HG03442 (cell line): ENCODE results near the gene RUNX1.
A peak's percentile ranks its signal among the peaks of the same experiment; 100 is the strongest.

Experiments used
- ATAC-seq: cut with Tn5 transposase; IDR thresholded peaks from one replicate; pipeline ENCODE4 v1.9.1; 2021; ENCODE audit warnings: mild to moderate bottlenecking, moderate library complexity; ENCODE audit not compliant: unreplicated experiment

RUNX1 gene

DNA sequence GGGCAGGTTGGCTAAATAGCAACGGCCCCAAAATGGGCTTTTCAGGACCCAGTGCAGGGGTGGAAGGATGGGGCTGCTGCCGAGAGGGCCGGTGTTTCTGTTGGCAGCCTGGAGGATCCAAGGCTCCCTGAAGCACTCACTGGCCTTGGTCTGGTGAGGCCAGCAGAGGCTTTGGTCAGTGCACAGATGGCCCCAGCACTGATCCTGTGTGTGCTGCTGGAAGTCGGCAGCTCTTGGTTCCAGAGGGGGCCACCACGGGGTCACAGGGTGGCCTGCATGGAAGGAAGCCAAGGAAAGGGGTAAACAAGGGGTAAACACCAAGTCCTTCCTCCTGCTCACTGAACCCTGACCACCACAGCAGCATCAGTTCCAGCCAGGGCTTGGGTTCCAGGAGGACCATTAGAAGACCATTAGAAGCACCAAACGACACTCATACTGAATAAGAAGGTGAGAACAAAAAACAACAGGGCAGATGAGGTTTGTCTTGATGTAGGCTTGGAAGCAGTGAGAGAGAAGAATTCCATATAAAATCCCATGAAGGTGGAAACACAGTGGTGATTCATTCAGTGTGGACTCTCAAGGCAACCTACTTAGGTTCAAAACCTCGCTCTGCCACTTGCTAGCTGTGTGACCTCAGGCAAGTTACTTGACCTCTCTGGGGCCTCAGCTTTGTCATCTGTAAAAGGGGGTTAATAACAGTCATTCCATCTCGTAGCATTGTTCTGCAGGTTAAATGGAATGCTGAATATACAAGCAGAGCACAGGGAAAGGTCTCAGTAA is 184.5 kb downstream of the RUNX1 start:
- no peak for ATAC-seq

DNA sequence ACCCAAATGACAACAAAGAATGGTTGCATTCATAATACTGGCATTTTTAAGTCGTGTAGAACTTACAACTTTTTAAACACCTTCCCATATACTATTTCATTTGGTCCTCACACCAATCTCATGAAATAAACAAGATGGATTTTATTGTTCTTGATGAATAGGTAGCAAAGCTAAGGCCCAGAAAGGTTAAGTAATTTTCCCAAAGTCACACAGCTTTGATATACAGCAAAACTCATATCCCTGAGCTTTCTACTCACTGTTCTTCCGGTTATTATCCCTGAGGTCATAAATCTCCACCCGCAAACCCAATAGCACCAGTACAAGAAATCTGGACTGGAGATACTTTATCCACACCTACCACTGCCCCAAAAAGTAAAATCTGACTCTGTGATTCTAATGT is 186.2 kb downstream of the RUNX1 start:
- no peak for ATAC-seq

DNA sequence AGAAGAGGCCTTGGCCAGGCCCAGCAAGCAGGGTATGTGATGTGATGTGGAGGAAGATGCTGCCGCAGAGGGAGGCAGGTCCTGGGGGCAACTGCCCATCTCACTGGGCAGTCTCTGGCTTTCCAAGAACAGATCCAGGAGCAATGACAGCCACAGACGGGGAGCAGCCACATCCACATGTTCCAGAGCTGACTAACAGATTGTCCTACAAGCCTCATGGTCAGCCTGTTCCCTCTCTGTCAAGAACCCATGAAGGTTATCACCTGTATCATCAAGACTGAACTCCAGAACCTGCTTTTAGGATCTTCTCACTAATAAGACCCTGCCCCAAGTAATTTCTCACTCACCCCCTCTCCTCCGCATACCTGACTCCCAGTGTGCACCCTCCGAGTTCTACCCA is 187.8 kb downstream of the RUNX1 start:
- no peak for ATAC-seq

DNA sequence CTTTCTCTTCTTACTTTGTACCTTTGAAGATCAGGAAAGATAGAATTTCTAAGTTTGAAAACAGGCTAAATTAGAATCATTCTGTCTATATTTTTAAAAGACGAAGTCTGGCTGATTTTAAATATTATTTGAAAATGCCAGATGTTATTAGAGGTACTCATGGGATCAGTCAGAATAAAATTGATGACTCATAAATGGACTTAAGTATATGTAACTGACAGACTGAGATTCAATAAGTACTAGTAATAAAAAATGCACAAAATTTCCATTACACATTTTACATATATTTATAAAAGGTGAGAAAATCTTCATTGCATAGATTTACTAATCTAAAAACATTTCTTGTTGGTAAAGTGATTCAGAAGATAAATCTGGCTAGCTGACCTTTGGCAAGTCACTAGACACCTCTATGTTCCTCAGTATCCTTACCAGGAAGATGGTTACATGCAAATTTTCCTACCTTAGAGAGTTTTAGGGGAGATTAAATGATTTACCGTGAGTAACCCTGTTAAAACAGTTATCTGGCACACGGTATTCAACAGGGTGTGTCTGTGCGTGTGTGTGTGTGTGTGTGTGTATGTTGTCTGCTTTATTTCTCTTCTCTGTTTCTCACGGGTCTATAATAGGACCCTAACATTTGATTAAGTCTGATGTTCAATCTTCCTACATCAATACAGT is 189.0 kb downstream of the RUNX1 start:
- no peak for ATAC-seq

DNA sequence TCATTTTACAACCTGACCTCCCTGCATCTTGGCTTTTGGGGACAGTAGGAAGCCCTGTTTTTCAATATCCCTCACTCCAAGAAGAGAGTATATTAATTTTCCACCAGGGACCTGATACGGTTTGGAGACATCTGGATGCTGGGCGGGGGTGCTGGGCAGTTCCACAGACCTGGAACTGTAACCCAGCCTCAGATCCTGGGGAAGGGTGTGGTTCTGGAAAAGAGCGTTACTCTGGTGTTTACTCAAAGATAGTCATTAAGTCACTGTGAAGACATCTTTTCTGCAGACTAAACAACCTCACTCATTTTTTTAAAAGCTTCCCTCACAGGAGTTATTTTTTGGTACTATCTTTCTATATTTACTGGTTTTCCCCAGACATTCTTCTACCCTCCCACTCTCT is 190.5 kb downstream of the RUNX1 start:
- ATAC-seq = no peak

DNA sequence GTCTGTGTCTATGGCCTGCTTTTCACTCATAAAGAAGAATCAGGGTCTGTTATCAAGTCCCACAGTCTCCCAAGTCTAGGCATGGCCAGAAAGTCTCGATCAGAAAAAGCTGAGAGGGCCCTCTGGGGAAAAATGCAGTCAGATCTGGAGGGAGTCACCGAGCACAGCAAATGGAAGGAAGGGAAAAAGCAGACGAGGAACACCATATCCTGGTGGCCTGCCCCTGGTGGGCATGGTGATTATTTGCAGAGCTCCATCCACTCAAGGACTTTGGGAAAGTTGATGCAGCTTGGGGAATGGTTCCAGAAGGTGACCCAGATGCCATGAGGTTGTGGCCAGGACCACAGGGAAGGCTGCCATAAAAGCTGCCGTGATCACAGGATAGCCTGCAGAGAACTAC is 191.2 kb downstream of the RUNX1 start:
- no peak for ATAC-seq

DNA sequence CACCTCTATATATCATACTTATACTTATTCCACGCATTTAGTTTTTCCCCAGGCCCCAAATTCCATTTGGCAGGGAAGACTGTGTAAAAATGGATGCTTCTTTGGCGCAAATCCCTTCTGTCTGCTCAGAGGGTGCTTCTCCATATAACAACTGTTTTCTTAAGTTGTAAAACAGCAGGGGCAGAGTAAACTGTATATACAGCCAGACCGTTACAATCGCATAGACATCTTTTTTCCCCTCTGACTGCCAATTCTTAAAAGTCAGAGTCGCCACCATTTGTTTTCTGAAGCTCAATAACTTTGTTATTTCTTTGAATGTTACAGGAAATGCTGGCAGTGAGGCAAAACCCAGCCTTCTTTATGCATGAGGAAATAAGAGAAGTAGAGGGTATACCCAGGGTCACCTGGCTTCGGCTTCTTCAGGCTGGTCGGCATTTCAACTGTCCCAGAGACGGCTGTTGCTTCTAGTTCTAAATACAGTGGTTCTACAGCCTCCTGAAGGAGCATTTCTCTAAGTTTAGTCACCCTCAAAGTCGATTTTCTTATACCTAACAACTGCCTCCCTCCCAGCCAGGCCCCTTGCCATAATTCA is 191.9 kb downstream of the RUNX1 start:
- no peak for ATAC-seq

DNA sequence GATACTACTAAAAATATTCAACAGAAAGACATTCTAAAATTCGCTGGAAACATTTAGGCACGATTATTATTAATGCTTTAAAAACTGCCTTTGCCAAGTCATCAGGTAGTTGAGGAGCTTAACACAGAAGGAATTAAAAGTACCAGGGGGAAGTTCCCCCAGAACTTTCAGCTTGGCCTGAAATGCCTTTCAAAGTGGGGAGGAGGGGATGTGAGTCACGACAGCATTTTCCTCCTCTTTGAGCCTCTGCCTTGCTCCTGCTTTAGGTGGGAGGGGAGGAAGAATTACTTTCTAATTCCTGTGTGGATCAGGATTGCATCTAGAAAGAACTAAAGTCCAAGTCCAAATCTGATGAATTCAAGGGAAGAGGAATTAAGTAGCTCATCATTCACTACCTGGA is 196.7 kb downstream of the RUNX1 start:
- ATAC-seq = no peak

DNA sequence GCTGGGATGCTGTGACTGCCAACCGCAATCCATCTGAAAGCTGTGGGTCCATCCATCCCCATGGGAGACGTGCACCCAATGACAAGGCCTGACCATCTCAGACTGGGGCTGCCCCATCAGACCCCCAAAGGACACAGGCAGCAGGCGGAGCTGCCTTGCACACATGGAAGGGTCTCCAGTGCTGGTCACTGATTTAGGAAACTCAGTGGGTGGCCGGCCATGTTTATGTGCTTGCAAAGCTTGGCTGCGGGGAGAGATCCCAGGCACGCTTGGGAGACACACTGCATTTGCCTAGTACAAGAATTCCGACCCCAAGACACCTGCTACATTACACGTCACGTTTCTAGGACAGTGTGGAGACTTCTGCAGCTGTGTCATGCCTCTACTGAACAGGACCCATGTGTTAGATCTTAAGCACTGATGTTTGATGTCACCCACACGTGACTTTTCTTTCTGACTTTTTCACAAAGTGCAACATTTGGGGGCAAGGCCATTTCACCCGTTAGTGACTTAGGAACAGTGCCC is 198.9 kb downstream of the RUNX1 start:
- ATAC-seq = no peak

DNA sequence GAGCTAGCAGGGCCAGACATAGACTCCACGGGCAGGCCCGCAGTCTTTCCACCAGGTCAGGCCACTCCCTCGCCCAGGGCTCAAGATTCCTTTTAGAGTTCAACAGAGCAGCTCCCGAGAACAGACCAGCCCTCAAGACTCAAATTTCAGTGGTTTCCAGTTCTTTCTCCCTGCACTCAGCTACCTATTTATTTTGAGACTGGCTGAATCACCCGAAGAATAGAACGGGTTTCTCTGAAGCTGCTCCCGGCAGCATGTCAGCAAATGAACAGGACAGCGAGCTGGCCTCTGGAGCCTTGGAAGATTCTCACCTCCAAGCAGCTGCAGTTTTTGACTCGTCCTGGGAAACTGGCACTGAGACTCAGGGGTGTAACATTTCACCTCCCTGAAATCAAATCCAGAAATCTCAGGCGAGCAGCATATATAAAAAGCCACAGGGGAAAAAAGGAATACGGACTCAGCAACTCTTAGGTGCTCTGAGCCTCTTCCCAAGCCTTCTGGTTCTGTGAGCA is 202.4 kb downstream of the RUNX1 start:
- no peak for ATAC-seq

DNA sequence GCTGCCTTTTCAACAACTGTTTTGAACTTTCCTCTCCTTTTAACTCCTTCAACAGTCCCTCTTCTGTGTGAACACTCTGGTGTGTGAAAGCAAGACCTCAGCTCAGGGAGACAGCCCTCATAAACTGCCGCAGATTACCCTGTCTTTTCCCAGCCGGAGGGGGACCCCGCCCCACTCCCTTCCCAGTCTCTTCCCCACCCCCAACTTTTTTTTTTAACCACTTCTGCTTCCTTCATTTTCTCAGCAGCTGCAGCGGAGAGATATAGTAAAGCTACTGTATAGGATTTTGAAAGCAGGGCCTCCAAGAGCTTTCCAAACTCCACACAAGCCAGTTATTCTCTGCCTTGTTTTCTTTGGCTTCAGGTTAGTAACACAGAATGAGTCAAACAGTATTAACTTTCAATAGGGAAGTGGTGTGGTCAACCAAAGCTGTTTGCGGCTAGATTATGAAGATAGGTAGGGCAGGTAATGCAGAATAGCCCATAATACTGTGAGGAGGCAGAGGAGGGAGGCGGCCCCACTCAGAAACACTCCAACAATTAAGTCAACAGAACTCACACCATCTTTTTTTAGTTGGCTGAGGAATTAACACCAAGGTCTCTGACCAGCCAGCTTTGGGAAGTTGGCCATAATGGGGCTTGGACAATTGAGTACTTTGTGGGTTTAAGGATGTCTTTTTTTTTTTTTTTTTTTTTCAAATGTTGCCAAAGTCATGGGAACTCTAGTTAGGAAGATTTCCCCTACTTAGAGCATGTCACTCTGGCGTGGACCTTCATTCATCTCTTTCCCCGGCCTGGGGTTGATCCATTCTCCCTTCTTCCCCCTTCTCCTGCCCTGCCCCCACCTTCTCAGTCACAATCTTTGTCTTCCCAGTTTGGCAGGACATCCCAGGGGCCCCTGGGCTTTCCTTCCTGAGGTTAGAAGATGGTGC is 203.3 kb downstream of the RUNX1 start:
- ATAC-seq = peak; percentile 87

DNA sequence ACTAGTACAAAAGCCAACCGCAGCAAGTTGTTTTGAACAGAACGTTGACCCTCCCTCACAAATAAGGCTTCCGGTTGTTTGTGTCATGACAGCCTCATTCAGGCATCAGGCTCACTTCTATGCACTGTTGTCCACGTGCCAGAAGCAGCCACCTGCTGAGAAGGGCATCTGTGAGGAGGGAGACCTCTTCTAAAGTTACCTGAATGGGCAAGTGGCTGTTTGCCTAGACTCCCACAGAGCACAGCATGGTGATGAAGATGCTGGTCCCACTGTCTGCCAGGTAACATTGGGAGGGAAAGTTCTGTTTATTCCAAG is 204.2 kb downstream of the RUNX1 start:
- no peak for ATAC-seq

DNA sequence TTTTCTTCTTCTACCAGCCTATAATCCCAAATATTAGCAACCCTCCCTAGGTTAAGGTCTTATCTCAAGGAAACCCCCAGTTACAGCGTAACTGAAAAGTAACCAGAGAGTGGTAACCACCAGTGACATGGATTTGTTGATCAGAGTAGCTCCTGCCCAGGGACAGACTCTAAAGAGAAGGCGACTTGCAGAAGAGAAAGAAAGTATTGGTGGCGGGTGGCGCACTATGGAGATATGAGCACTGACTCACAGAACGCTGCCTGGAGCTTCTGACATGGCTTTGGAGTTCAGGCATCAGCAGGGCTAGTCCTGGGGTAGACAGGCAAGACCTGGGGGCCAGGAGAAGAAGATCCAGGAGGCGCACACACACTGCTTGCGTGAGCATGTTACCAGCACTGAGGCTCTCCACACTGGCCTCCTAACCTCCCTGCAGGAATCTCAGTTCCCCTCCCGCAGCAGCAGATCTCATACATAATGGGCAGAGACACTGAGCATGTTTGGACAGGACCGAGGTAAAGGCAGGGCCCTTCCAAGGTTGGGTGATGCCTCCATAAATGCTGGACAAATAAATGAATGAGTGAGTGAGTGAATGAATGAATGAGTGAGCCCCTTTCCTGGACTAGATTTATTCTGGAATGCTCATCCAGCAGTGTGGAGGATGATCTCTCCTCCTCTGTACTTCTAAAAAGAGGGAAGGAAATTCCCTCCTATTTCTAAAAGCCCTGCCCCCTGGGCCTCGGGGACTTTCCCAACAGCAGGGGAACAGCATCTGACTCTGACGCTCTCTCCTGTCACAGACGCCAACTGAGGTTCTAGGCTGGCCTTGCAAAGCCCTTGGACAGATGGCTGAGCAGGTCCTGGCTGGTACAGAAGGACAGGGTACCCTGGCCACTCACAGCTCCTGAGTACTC is 204.8 kb downstream of the RUNX1 start:
- ATAC-seq = no peak

DNA sequence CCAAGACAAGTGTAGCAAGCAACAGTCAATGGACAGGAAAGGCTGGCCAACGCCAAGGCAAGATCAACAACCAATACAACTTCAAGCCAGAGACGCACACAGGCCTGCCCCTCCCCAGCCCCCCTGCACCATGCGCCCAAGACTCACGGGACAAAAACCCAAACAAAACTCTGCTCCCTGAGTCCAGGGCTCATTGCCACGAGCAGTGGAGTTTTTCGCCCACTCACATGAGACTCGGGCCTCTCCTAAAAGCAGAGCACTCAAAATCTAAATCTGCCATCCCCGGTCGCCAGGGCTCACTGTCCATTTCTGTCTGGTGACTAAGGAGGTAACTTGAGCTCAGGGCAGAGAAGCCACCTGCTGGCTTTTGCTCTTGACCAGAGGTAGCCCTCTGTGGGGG is 205.5 kb downstream of the RUNX1 start:
- no peak for ATAC-seq

DNA sequence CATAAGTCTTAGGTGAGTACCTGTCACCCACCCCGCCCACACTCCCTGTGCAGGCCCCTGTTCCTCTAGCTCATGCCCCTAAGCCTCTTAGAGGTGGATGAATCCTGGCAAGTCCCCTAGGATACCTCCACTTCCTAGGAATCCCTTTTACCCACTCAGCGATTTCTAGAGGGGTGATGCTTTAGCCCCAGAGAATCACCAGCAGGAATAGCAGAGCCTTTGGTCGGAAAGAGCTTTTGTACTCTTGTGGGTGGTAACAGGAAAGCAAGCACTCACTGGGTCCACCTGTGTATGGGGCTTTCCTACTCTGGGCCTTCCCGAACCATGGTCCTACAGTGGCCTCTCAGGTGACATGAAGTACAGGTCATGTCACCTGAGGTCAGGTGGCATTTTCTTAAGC is 207.9 kb downstream of the RUNX1 start:
- ATAC-seq = no peak

DNA sequence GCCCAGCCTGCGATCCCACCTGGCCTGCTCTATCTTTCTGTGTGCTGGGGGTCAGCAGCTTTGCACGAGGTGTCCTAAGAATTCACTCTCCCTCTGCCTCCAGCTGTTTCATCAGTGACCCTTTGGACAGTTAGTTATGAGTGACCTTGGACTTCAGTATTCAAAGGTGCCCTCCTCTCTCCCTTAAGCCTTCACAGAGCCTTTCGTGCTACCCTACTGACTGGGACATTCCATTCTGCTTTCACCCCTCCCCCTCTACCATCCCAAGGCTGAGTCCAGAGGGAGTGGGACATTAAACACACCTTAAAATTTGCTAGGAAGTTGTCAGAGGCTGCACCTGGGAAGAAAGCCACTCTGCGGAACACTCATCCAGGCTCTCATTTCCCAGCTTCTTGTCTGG is 208.4 kb downstream of the RUNX1 start:
- ATAC-seq = no peak

DNA sequence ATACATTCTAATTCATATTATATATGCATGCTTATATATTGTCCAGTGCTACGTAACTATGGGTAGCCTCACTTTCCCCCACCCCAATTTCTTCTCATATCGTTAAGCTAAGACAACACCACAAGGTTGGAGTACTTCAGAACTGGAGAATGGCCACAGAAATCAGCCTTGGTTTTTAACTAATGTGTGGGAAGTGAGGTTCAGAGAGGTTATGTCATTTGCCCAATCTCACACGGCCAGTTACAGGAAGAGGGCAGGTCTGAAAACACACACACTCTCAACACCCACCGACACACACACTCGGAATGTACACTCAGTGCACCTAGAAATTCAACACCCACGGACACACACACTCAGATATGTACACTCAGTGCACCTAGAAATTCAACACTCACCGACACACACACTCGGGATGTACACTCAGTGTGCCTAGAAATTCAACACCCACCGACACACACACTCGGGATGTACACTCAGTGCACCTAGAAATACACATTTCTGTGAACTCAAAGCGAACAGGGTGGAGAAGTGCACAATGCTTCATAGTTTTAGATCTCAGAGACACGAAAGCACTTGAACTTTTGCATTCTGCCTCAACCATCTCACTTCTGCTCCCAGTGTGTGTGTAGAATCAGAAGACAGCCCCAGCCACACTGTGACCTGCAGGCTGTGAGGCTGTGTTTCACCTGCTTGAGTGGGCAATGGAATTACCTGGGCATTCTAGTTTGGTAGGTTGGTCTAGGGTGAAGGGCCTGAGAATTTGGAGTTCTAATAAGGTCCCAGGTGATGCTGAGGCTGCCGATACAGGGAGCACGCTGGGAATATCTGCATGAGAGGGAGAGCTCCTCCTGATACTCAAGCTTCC is 209.9 kb downstream of the RUNX1 start:
- no peak for ATAC-seq

DNA sequence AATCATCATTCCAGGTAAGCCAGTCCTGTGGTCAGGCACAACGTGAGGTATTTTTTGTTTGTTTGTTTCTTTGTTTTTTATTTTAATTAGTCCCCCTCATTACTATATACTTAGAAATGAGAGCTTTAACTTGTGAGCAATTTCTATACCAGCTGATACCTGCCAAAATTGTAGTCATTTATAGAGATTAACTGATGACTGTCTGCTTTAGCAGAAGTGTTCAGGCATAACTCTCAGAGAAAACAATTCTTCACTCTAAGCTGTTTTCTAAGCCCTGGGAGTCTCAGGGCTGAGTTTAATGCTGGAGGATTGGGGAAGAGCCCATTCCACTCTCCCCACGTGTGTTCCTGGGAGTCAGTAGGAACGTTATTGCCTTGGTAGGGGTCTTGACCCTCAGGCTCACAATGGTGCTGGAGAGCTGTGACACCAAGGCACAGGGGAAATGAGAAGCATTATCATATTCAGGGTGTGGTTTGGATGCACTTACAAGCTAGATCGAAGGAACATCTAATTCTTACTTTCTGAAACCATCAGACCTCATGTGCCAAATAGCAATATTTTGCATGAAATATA is 212.1 kb downstream of the RUNX1 start:
- ATAC-seq = no peak
